Esophagus muscularis mucosa (tissue), 4 donors: ENCODE results near the gene ZFYVE28. TPM values are rescaled to one million over a fixed set of nuclear protein-coding genes. Genes with fewer than 3 reads are reported as not detected.

Experiments used
- DNase-seq: peaks from one replicate; pipeline ENCODE4 v3.0.0-alpha.2; 2017; ENCODE audit errors: extremely low spot score
- H3K27ac ChIP-seq, 4 donors: fragments of 200-600 bp; sonication (generic); replicated peaks in 1 of 4; 1 replicate in 3 of 4; 2 replicates in 1 of 4; pipeline ENCODE4 v1.5.1; 2016 to 2019; ENCODE audit warnings: mild to moderate bottlenecking in 1 of 4
- H3K27me3 ChIP-seq, 4 donors: fragments of 200-600 bp; sonication (generic); one replicate each; pipeline versions ENCODE4 v1.5.1 to v1.6.0; 2016 to 2019
- H3K36me3 ChIP-seq, 4 donors: fragments of 200-600 bp; sonication (generic); one replicate each; pipeline ENCODE4 v1.5.1; 2016 to 2019
- H3K4me1 ChIP-seq, 4 donors: fragments of 200-600 bp; sonication (generic); one replicate each; pipeline ENCODE4 v1.5.1; 2016 to 2019
- H3K4me3 ChIP-seq, 4 donors: fragments of 200-600 bp; sonication (generic); 1 replicate in 2 of 4; 2 replicates in 2 of 4; pipeline ENCODE4 v1.5.1; 2016 to 2019; ENCODE audit warnings: mild to moderate bottlenecking in 4 of 4, moderate library complexity in 1 of 4
- H3K9me3 ChIP-seq, 4 donors: fragments of 200-600 bp; sonication (generic); 1 replicate in 3 of 4; 2 replicates in 1 of 4; pipeline ENCODE4 v1.5.1; 2016 to 2019
- CTCF ChIP-seq, 3 experiments: fragments of 200-600 bp in 2 of 3; fragments of 450-650 bp in 1 of 3; sonication (generic) in 2 of 3; IDR thresholded peaks; one replicate each; pipeline ENCODE4 v1.5.1; 2017 to 2019; ENCODE audit warnings: antibody characterized with exemption in 3 of 3, mild to moderate bottlenecking in 2 of 3, moderate library complexity in 1 of 3
- EP300 ChIP-seq: sonication (generic); formaldehyde crosslinking; IDR thresholded peaks from one replicate; pipeline ENCODE4 v1.6.1; 2017; ENCODE audit warnings: antibody characterized with exemption
- POLR2A ChIP-seq: fragments of 450-650 bp; IDR thresholded peaks from one replicate; pipeline ENCODE4 v1.6.1; 2017; ENCODE audit warnings: antibody characterized with exemption, moderate library complexity, mild to moderate bottlenecking, low read depth
- POLR2AphosphoS5 ChIP-seq, 2 donors: sonication (generic); formaldehyde crosslinking; IDR thresholded peaks; one replicate each; pipeline ENCODE4 v1.6.1; 2017; ENCODE audit warnings: antibody characterized with exemption in 2 of 2
- WGBS: methylation state at CpG from one replicate; pipeline ENCODE4 v1.1.5; 2018; 5-methylcytosine and 5-hydroxymethylcytosine counted together
- intact Hi-C: fragments of 100-400 bp; cut with DNase I; formaldehyde crosslinking; loops from one replicate; pipeline ENCODE4 v1.15.1; 2023
- total RNA-seq, 4 donors: library from RNA; depleted of rRNA; stranded (reverse); fragments of >200 nt; gene quantifications; one replicate each; pipeline versions ENCODE4 v1.1.0 to v1.2.1, GENCODE V29; 2016

ZFYVE28 gene
- total RNA-seq, 4 donors from 2014 or later = 4.5 to 13.4 (median 8.4) TPM

GRCh38 chr4:2443061-2443730 is 24.8 kb upstream of the ZFYVE28 start:
- Histone ChIP-seq H3K4me1 (peaks cover 0 to 3% (median 0%) of the 10 kb centered on the region in 4 donors), H3K36me3 (no peaks in the 10 kb centered on the region), H3K27me3 (peaks cover 0 to 4% (median 0%) of the 10 kb centered on the region in 4 donors), H3K4me3 (no peak overlapping the region), H3K9me3 (no peaks in the 10 kb centered on the region), H3K27ac (no peak overlapping the region)
- DNase-seq = no peak
- TF ChIP-seq POLR2A (no peak), EP300 (no peak), CTCF (IDR thresholded peaks at IDR 0.05) (no peak), POLR2AphosphoS5 (IDR thresholded peaks at IDR 0.05) (no peak)
- 92% methylated on average over 13 of the region's 20 CpGs for WGBS
- intact Hi-C loops = no loop called here

DNA sequence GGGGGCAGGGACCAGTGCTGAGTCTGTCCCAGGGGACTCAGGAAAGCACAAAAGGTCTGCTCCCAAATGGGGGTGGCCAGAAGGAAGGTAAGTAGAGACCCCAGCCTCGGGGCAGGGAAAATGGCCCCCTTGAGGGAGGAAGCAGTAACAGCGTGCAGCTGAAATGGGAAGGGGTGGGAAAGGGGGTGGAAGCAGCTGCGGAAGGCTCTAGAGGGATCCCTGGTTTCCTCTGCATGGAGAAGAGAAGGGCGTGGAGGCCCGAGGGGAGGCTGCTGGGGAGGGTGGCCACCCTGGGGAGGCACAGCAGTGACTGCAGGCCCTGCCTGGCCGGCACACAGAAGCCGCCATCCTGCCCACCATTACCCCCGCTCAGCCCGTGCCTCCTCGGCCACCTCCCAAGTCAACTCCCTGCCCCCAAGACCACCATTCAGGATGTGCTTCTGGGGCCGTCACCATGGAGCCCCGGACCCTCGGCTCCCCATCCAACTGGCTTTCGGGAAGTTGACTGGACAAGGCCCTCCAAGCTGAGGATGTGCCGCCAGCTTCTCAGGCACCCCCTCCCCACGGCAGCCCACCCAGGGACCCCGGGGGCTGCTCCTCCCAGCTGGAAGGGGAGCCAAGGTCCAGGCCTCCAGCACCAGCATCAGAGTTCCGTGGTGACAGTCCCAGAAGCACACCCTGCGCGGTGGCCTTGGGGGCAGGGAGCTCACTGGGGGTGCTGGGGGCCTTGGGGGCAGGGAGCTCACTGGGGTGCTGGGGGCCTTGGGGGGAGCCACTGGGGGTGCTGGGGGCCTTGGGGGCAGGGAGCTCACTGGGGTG is 23.9 kb upstream of the ZFYVE28 start:
- H3K4me3 ChIP-seq = no peak overlapping the region
- intact Hi-C loops = no loop called here
- 83% methylated on average over 18 of the region's 20 CpGs for WGBS

GRCh38 chr4:2441393-2442174 is 23.1 kb upstream of the ZFYVE28 start:
- WGBS = 56% methylated on average over 8 of the region's 14 CpGs
- Histone ChIP-seq H3K27ac (no peak overlapping the region), H3K4me1 (peaks cover 0 to 3% (median 0%) of the 10 kb centered on the region in 4 donors), H3K27me3 (peaks cover 0 to 4% (median 0%) of the 10 kb centered on the region in 4 donors), H3K4me3 (no peak overlapping the region), H3K9me3 (no peaks in the 10 kb centered on the region), H3K36me3 (no peaks in the 10 kb centered on the region)
- no peak for DNase-seq
- TF ChIP-seq POLR2A (no peak), CTCF (IDR thresholded peaks at IDR 0.05) (peak; percentile 39 to 61 (median 41))
- intact Hi-C loops = no loop called here

More for the DNA sequence above, 23.9 kb upstream of the ZFYVE28 start:
- H3K27me3 ChIP-seq = peaks cover 0 to 4% (median 0%) of the 10 kb centered on the region in 4 donors
- no peaks in the 10 kb centered on the region for H3K36me3 ChIP-seq
- DNase-seq = no peak
- H3K27ac ChIP-seq = no peak overlapping the region
- TF ChIP-seq EP300 = no peak
- no peak for TF ChIP-seq CTCF (IDR thresholded peaks at IDR 0.05)
- no peak for TF ChIP-seq POLR2A
- no peak for TF ChIP-seq POLR2AphosphoS5 (IDR thresholded peaks at IDR 0.05)
- peaks cover 0 to 3% (median 0%) of the 10 kb centered on the region in 4 donors for H3K4me1 ChIP-seq
- H3K9me3 ChIP-seq = no peaks in the 10 kb centered on the region

DNA sequence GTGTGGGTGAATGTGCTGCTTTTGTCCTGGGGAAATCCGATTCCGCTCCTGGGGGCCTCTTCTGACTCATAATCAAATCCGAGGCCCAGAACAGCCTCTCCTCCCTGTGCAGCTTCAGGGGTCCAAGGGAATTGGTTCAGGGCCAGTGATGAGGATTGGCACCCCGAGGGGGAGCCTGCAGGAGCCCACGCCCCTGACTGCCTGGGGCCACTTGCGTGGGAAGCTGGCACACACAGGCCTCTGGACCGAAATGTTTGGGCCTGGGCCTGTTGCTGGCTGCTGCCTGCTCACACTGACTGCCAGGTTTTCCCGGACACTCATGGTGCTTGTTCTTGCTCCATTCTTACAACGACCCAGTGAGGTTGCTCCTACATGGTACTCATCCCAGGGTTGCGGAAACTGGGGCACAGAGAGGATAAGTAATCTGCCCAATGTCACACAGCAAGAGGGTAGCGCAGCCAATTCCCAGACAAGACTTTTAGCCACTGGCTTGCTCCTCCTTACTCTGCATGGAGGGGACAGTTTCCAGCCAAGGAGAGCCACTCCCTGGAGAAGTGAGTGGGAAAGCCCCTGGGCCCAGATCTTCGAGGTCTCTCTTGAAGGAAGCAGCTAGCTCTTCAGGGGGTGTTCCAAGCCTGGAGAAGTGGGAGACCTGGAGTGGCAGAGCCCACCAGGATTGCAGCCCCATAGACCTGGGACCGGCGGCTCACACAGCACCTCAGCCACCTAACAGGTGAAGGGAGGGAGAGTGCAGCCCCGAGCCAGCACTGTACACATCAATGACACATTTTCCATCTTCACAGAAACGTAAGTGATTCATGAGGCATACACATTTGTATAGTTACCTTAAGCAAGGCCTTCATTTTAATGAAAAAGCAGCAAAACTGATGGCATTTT is 20.6 kb upstream of the ZFYVE28 start:
- DNase-seq = no peak
- H3K4me1 ChIP-seq = peaks cover 0 to 3% (median 0%) of the 10 kb centered on the region in 4 donors
- H3K36me3 ChIP-seq = no peaks in the 10 kb centered on the region
- no peaks in the 10 kb centered on the region for H3K9me3 ChIP-seq
- intact Hi-C loops = no loop called here
- no peak overlapping the region for H3K4me3 ChIP-seq
- TF ChIP-seq POLR2AphosphoS5 (IDR thresholded peaks at IDR 0.05) (no peak), CTCF (IDR thresholded peaks at IDR 0.05) (no peak), EP300 (no peak), POLR2A (no peak)
- H3K27me3 ChIP-seq = peaks cover 0 to 4% (median 0%) of the 10 kb centered on the region in 4 donors
- 77% methylated on average over 7 of the region's 16 CpGs for WGBS
- H3K27ac ChIP-seq = no peak overlapping the region
